ENCODE measurements around the gene TNS3.

TNS3 gene

DNA sequence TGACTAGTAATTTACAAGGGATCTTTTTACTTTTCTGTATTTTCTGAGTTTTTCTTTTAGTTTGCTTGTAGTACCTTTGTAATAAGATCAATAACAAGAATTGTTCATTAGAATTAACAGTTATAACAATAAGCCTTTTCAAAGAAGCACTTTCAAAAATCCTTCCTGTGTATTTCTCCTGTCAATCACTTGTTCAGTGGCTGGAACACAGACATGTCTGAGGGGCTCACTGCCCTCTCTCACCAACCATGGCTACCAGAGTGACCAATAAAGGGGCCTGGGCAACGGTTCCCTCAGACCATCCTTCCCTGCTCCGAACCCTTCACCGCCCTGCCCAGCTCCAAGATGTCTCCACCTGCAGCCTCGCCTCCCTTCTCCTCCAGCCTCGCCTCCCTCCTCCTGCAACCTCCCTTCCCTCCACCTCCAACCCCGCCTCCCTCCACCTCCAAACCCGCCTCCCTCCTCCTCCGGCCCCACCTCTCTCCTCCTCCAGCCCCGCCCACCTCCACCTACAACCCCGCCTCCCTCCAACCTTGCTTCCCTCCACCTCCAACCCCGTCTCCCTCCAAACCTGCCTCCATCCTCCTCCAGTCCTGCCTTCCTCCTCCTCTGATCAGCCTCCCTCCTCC lies 353.4 kb downstream of the TNS3 start:
- no peaks in the 10 kb centered on the region for H4K20me1 ChIP-seq
- peak overlapping the region in 9 of 11 experiments; percentile 23 to 87 (median 63); a peak in 9 of 22 replicates for H3K27ac ChIP-seq
- H3K27me3 ChIP-seq = no peaks in the 10 kb centered on the region
- no peak overlapping the region for H3K4me3 ChIP-seq
- H3K36me3 ChIP-seq = no peaks in the 10 kb centered on the region
- no peak for TF ChIP-seq Cebpa-rat (IDR thresholded peaks at IDR 0.05)
- peak overlapping the region in 9 of 11 experiments; percentile 57 to 99 (median 93); a peak in 17 of 22 replicates for H3K4me2 ChIP-seq
- peaks cover 36 to 68% (median 62%) of the 10 kb centered on the region in 10 experiments for H3K4me1 ChIP-seq
- H3K9ac ChIP-seq = no peak overlapping the region
- peaks cover 0 to 12% (median 3%) of the 10 kb centered on the region in 11 experiments; a peak in 13 of 22 replicates for H3K9me3 ChIP-seq (replicated peaks in 1 of 11)

DNA sequence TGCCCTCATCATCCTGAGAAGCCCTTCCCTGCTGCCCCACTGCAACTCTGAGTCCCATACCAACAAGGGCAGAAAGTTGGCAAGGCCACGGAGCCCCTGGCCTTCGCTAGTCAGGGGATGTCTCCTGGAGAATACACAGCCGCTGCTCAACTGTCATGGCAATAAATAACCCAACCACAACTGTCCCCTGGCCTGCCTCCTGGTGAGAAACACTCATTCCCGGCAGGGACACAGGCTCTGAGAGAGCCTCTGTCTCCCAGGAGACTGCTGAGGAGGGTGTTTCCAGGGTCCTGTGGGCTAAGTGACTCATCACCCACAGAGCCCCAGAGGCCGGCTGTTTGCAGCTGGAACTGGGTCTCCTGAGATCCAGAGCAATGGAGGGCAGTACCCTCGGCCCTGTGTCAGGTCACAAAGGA lies 354.1 kb downstream of the TNS3 start:
- Histone ChIP-seq H3K9ac (peak overlapping the region in 10 of 11 experiments; percentile 3 to 76 (median 68); a peak in 19 of 22 replicates), H3K9me3 (replicated peaks in 1 of 11) (peaks cover 0 to 18% (median 7%) of the 10 kb centered on the region in 11 experiments; a peak in 13 of 22 replicates), H3K4me2 (peak overlapping the region; percentile 83 to 99 (median 93)), H3K4me1 (peaks cover 36 to 68% (median 62%) of the 10 kb centered on the region in 10 experiments), H3K4me3 (peak overlapping the region in 8 of 10 experiments; percentile 34 to 55 (median 46); a peak in 14 of 20 replicates), H3K36me3 (no peaks in the 10 kb centered on the region), H4K20me1 (no peaks in the 10 kb centered on the region), H3K27me3 (no peaks in the 10 kb centered on the region), H3K27ac (peak overlapping the region in 10 of 11 experiments; percentile 49 to 87 (median 80); a peak in 21 of 22 replicates)
- TF ChIP-seq Cebpa-rat (IDR thresholded peaks at IDR 0.05) = no peak

DNA sequence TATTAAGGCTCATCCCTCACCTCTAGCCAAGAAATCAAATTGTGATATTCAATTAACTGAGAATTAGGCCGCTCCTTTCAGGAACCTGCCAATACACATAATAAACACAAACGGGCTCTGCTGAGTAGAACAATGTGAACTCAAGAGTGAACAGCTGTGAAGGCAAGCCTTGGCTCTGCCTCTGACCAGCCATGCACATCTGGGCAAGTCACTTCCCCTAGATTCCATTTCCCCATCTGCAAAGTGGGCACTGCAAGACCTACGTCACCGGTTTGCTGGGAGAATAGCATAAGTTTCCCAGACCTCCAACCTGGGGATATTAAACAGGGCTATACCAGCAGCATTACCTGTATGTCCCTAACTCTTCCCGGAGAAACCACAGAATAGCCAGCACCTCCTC lies 355.2 kb downstream of the TNS3 start:
- H3K27me3 ChIP-seq = no peaks in the 10 kb centered on the region
- peak overlapping the region in 10 of 11 experiments; percentile 49 to 87 (median 80); a peak in 19 of 22 replicates for H3K27ac ChIP-seq
- H3K4me1 ChIP-seq = peaks cover 36 to 67% (median 62%) of the 10 kb centered on the region in 10 experiments
- H3K4me2 ChIP-seq = peak overlapping the region; percentile 83 to 99 (median 93)
- H4K20me1 ChIP-seq = no peaks in the 10 kb centered on the region
- no peaks in the 10 kb centered on the region for H3K36me3 ChIP-seq
- TF ChIP-seq Cebpa-rat (IDR thresholded peaks at IDR 0.05) = no peak
- H3K9ac ChIP-seq = peak overlapping the region in 7 of 11 experiments; percentile 61 to 76 (median 69); a peak in 14 of 22 replicates
- H3K4me3 ChIP-seq = peak overlapping the region in 7 of 10 experiments; percentile 34 to 55 (median 46); a peak in 6 of 20 replicates
- peaks cover 0 to 20% (median 7%) of the 10 kb centered on the region in 11 experiments; a peak in 13 of 22 replicates for H3K9me3 ChIP-seq (replicated peaks in 1 of 11)

DNA sequence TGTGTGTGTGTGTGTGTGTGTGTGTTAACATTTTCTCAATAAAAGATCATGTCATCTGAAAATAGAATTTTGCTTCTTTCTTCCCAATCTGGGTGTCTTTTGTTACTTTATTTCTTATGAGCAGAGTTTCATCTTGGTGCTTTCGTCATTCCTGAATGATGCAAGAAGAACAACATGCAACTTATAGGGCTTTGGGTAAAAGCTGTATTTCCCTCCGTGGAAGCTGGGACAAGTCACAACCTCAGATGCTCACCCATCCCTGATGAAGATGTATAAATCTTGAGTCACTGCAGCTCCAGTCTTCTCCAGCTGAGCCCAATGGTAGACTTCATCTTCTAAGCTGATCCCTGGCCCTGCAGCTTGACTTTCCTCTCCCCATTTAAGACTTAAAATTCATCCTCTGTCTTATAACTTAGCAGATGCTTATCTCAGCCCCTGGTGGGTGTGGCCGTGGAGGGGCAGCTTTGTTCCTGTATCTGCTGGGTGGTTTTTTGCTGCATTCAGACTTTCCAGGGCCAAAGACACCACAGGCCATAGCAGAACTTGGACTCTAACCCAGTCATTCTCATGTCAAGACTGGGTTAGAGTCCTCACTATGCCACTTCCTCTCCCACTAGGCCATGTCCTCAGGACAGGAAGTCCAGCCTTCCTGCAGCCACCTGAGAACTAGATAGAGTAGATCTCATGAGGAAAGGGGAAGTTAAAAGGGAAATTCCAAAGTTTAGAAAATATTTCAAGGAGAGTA lies 356.4 kb downstream of the TNS3 start:
- H3K9me3 ChIP-seq (replicated peaks in 1 of 11) = peaks cover 0 to 20% (median 7%) of the 10 kb centered on the region in 11 experiments; a peak in 13 of 22 replicates
- peak overlapping the region in 10 of 11 experiments; percentile 49 to 87 (median 80); a peak in 16 of 22 replicates for H3K27ac ChIP-seq
- H3K36me3 ChIP-seq = no peaks in the 10 kb centered on the region
- TF ChIP-seq Cebpa-rat (IDR thresholded peaks at IDR 0.05) = no peak
- peak overlapping the region; percentile 83 to 99 (median 93) for H3K4me2 ChIP-seq
- H3K9ac ChIP-seq = no peak overlapping the region; a peak in 1 of 22 replicates
- no peak overlapping the region for H3K4me3 ChIP-seq
- H3K27me3 ChIP-seq = no peaks in the 10 kb centered on the region
- H4K20me1 ChIP-seq = no peaks in the 10 kb centered on the region
- peaks cover 36 to 64% (median 56%) of the 10 kb centered on the region in 10 experiments for H3K4me1 ChIP-seq
